WI38 (cell line): Measurements from ENCODE around the gene ERICH3.

Experiments used
- H3K4me3 ChIP-seq: 2 replicates; pipeline ENCODE4 v1.5.1; 2011; ENCODE audit warnings: low read depth, mild to moderate bottlenecking, control low read depth, low read length
- TF ChIP-seq, protein P1 (sequence below): IDR thresholded peaks from 2 replicates; pipeline ENCODE4 v1.5.1; 2012; ENCODE audit warnings: low read depth, mild to moderate bottlenecking, control low read depth, low read length

ERICH3 gene, protein sequence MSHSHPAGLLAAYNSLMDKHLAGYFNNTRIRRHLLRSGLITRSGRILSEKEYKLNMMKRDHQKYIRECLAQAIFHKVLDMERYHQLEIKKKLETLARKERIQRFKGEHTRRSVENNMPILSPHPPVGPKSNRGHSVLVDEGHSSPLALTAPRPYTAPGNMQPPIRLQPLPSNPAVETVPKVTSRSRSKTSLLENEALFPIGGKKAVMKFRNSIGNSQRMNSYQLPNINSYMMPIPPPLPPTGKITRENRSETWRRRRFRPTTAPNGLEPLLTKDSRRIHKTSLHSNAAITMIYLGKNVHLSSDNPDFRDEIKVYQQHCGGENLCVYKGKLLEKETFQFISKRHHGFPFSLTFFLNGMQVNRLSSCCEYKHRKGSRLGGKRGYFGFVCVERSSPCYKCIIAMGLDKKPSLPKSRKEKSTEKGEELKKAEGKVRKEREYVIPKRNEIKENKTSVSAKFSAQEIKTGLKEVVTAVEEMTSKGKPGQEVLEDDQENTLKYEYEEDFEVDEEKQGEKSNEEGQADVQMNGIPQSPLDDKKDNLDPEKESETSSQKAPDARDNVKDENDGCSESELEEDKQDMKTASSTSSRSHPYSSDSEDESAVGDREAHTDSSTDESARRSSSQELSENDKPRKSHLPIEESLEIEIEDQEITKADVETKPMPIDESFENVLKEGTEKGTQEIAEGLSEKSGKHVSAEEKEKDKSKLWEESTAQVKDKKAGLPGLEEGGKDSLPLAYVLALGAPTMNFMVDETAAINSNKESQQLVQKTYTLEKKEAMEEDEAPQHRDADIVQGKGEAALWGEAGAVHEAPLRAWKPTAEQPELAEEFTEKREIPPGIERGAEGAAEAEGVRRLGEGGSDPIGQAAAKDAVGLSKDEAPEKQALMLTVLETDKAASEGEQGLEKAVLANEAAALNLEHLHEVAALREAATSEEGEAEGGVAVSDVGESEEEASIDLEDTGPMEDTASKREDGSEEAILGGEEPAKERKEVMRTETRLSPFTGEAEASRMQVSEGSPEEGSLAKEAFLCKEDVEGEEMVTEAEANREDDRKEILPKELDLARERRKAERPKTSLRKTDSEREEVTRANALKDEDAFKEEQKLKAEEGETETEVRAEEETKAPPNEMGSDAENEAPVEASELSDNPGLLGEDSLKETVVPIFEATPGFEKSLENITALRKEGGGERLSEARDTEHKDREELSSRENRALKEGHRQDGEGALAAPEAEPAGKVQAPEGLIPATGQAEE (N-terminal part only)

DNA sequence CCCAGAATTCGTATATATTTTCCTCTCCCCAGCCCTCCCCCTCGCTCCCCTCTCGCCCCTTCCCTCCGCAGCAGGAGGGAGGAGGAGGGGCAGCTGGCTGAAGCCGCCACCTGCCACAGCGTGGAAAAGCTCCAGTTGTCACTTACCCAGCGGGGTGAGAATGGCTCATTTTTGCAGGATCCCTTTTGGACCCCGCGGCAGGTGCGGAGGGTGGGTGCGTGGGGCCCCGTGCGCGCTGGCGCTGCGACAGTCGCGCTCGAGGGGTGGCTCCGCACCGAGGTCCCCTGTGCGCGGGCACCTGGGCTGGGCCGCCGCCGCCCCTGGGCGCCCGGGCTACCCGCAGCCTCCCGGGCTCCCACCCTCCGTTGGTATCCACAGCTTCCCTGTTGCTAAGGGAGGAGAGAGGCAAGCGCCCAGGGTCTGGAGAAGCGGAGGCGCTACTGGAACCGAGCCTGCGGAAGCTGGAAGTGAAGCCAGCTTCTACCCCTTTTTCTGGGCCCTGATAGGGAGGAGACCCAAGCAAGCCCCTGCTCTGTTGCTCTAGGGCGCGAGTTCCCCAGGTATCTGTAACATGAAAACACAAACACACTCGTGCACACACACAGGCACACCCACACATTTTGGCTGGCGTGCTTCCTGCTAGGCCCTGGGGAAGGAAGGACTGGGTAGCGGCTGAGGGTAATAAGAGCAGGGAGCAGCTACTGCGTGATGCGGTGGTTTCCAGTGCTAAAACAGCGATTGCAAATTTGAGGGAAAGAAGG lies at the start of gene ERICH3:
Gene ERICH3, minus strand, starts transcription at position 442 of the 761 bp plus-strand sequence. Its CDS starts 273 bp downstream, at position 169.
- H3K4me3 ChIP-seq, result peak within 1 kb of the TSS; percentile 27; the same call in 1 of the 2 replicates
- TF ChIP-seq, protein P1, sequence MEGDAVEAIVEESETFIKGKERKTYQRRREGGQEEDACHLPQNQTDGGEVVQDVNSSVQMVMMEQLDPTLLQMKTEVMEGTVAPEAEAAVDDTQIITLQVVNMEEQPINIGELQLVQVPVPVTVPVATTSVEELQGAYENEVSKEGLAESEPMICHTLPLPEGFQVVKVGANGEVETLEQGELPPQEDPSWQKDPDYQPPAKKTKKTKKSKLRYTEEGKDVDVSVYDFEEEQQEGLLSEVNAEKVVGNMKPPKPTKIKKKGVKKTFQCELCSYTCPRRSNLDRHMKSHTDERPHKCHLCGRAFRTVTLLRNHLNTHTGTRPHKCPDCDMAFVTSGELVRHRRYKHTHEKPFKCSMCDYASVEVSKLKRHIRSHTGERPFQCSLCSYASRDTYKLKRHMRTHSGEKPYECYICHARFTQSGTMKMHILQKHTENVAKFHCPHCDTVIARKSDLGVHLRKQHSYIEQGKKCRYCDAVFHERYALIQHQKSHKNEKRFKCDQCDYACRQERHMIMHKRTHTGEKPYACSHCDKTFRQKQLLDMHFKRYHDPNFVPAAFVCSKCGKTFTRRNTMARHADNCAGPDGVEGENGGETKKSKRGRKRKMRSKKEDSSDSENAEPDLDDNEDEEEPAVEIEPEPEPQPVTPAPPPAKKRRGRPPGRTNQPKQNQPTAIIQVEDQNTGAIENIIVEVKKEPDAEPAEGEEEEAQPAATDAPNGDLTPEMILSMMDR, result no peak

GRCh38 chr1:74717626-74718025 lies 44.0 kb upstream of the ERICH3 start:
- TF ChIP-seq, protein P1, result no peak
- no peak overlapping the region for H3K4me3 ChIP-seq

DNA sequence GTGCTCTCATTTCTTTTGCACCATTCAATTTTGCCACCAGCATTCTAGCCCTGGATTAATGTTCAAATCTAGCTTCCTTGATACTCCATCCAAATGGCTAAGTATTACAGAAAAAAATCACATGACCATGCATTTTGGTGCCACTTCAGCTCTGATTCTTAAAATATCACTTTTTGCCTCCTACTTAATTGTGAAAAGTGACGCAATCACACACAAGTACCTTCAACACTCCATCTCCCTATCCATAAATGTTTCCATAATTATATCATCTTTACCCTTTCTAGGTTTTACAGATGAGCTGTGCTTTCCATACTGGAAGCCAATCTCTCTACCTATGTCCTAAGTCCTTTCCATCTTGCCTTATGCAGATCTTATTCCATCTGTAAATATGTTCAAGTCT lies 43.2 kb upstream of the ERICH3 start:
- TF ChIP-seq, protein P1, result no peak
- H3K4me3 ChIP-seq, result no peak overlapping the region

GRCh38 chr1:74715806-74716205 lies 42.2 kb upstream of the ERICH3 start:
- no peak overlapping the region for H3K4me3 ChIP-seq
- TF ChIP-seq, protein P1, result no peak

DNA sequence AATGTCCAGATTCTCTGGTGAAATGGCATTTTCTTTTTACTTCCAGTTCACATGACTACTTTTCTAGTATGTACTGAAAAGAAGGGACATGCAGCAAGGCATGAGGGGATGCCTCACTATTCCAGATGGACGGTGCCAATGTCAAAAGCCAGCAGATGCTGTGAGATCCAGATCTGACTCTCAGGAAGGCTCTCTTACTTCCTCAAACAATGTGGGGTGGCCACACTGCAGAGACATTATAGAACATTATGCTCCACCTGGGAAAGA lies 41.6 kb upstream of the ERICH3 start:
- TF ChIP-seq, protein P1, result no peak
- H3K4me3 ChIP-seq, result no peak overlapping the region

GRCh38 chr1:74714429-74715235 lies 41.0 kb upstream of the ERICH3 start:
- TF ChIP-seq, protein P1, result no peak
- H3K4me3 ChIP-seq, result no peak overlapping the region
